A673 (cell line): ENCODE results near the gene ZNF107.

Experiments
- EZH2 ChIP-seq: fragments of 200-600 bp; sonication (generic); IDR thresholded peaks from 2 replicates; pipeline ENCODE4 v1.6.1; 2017; ENCODE audit warnings: borderline replicate concordance, low read depth, mild to moderate bottlenecking, mixed read lengths, antibody characterized with exemption, low read length; ENCODE audit not compliant: poor library complexity, severe bottlenecking
- TF ChIP-seq, protein P1 (sequence below): fragments of 300-800, 200-600 bp; sonication (generic); conservative IDR thresholded peaks from 2 replicates; pipeline ENCODE4 v1.5.1; 2017; ENCODE audit warnings: low read depth, mild to moderate bottlenecking, antibody characterized with exemption, low read length, moderate library complexity, mixed read lengths

DNA sequence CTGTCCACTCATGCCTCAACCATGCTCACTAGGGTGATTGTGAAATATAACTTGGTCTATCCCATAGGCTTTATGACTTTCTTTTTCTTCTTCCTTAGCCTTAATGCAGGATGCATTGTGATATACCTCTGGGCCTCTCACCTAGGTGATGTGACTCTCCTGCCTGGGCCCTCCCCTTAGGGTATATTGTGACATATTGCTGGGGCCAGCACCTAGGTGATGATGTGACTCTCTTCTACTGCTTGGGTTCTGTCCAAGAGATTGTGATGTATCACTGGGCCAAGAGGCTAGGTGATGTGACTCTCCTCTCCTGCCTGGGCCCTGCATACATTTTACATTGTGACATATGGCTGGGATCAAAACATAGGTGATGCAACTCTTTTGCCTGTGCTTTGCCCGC, 14.7 kb upstream of the ZNF107 start:
- TF ChIP-seq, protein P1, sequence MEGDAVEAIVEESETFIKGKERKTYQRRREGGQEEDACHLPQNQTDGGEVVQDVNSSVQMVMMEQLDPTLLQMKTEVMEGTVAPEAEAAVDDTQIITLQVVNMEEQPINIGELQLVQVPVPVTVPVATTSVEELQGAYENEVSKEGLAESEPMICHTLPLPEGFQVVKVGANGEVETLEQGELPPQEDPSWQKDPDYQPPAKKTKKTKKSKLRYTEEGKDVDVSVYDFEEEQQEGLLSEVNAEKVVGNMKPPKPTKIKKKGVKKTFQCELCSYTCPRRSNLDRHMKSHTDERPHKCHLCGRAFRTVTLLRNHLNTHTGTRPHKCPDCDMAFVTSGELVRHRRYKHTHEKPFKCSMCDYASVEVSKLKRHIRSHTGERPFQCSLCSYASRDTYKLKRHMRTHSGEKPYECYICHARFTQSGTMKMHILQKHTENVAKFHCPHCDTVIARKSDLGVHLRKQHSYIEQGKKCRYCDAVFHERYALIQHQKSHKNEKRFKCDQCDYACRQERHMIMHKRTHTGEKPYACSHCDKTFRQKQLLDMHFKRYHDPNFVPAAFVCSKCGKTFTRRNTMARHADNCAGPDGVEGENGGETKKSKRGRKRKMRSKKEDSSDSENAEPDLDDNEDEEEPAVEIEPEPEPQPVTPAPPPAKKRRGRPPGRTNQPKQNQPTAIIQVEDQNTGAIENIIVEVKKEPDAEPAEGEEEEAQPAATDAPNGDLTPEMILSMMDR = no peak
- TF ChIP-seq EZH2 = no peak
